Activated naive CD8-positive, alpha-beta T cell treated with anti-CD3 and anti-CD28 coated beads for 36 hours (primary cell): ENCODE results near the gene HECTD1. TPM values are rescaled to one million over a fixed set of nuclear protein-coding genes. Genes with fewer than 3 reads are reported as not detected.

Experiments used
- DNase-seq: peaks from one replicate; pipeline ENCODE4 v3.0.0; 2021
- H3K27ac Mint-ChIP-seq: one replicate; pipeline ENCODE4 v1.8.0; 2022; ENCODE audit warnings: mild to moderate bottlenecking, moderate library complexity, mixed read lengths
- H3K27me3 Mint-ChIP-seq: one replicate; pipeline ENCODE4 v1.8.0; 2022; ENCODE audit warnings: mild to moderate bottlenecking, mixed read lengths
- H3K36me3 Mint-ChIP-seq: one replicate; pipeline ENCODE4 v1.8.0; 2021; ENCODE audit warnings: mild to moderate bottlenecking, mixed read lengths
- H3K4me1 Mint-ChIP-seq: one replicate; pipeline ENCODE4 v1.8.0; 2021; ENCODE audit warnings: mixed read lengths
- H3K4me3 Mint-ChIP-seq: one replicate; pipeline ENCODE4 v1.8.0; 2022; ENCODE audit warnings: mild to moderate bottlenecking, moderate library complexity, mixed read lengths
- H3K9me3 Mint-ChIP-seq: one replicate; pipeline ENCODE4 v1.8.0; 2022; ENCODE audit warnings: mixed read lengths
- total RNA-seq, 2 experiments: library from RNA; stranded (reverse); gene quantifications; one replicate each; pipeline ENCODE4 v1.2.3, GENCODE V29; 2021

HECTD1 gene
- total RNA-seq, 2 experiments from 2014 or later = 78.6 to 89.2 TPM

GRCh38 chr14:31161274-31161673 lies 46.3 kb downstream of the HECTD1 start:
- Mint-ChIP-seq H3K27me3 (no peaks in the 10 kb centered on the region), H3K9me3 (no peaks in the 10 kb centered on the region), H3K4me1 (no peaks in the 10 kb centered on the region), H3K36me3 (peaks cover 12% of the 10 kb centered on the region), H3K4me3 (no peak overlapping the region), H3K27ac (no peak overlapping the region)
- no peak for DNase-seq

GRCh38 chr14:31159682-31160296 lies 47.8 kb downstream of the HECTD1 start:
- no peaks in the 10 kb centered on the region for H3K9me3 Mint-ChIP-seq
- H3K27ac Mint-ChIP-seq = no peak overlapping the region
- H3K4me1 Mint-ChIP-seq = no peaks in the 10 kb centered on the region
- peaks cover 14% of the 10 kb centered on the region for H3K36me3 Mint-ChIP-seq
- DNase-seq = no peak
- H3K4me3 Mint-ChIP-seq = no peak overlapping the region
- H3K27me3 Mint-ChIP-seq = no peaks in the 10 kb centered on the region

DNA sequence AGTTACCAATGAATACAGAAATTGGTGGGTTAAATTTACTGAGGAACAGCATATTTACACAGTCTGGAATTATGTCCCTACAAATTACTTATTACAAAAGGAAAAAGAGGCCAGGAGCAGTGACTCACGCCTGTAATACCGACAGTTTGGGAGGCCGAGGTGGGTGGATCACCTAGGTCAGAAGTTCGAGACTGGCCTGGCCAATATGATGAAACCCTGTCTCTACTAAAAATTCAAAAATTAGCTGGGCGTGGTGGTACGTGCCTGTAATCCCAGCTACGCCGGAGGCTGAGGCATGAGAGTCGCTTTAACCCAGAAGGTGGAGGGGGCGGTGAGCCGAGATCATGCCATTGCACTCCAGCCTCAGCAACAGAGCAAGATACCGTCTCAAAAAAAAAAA lies 52.6 kb downstream of the HECTD1 start:
- DNase-seq = no peak
- Mint-ChIP-seq H3K36me3 (peaks cover 18% of the 10 kb centered on the region), H3K27ac (no peak overlapping the region), H3K4me3 (no peak overlapping the region), H3K9me3 (no peaks in the 10 kb centered on the region), H3K4me1 (no peaks in the 10 kb centered on the region), H3K27me3 (no peaks in the 10 kb centered on the region)

GRCh38 chr14:31142455-31143087 lies 65.0 kb downstream of the HECTD1 start:
- Mint-ChIP-seq H3K4me3 (no peak overlapping the region), H3K27ac (no peak overlapping the region), H3K36me3 (peaks cover 8% of the 10 kb centered on the region), H3K9me3 (no peaks in the 10 kb centered on the region), H3K27me3 (no peaks in the 10 kb centered on the region), H3K4me1 (no peaks in the 10 kb centered on the region)
- no peak for DNase-seq

DNA sequence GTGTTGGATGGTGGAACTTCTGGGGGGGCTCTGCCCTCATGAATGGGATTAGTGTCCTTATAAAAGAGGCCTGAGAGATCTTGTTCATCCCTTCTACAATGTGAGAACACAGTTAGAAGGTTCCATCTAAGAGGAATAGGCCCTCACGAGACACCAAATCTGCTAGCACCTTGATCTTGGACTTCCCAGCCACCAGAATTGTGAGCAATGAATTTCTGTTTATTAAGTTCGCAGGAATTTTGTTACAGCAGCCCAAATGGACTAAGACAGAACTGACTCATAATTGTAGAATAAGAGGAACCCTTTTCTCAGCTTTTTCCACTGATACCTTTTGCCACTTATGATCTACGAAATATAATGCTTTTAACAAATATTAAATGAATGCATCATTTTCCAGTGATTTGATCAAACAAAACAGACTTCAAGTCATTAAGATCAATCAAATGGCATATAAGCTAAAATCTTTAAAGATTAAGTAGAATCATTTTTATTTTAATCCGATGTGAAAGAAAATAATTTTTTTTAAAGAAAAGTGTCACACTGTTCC lies 68.2 kb downstream of the HECTD1 start:
- no peaks in the 10 kb centered on the region for H3K9me3 Mint-ChIP-seq
- no peak overlapping the region for H3K4me3 Mint-ChIP-seq
- H3K27me3 Mint-ChIP-seq = no peaks in the 10 kb centered on the region
- no peaks in the 10 kb centered on the region for H3K4me1 Mint-ChIP-seq
- H3K36me3 Mint-ChIP-seq = peaks cover 7% of the 10 kb centered on the region
- DNase-seq = no peak
- no peak overlapping the region for H3K27ac Mint-ChIP-seq

GRCh38 chr14:31138301-31138700 lies 69.3 kb downstream of the HECTD1 start:
- Mint-ChIP-seq H3K36me3 (peaks cover 7% of the 10 kb centered on the region), H3K27me3 (no peaks in the 10 kb centered on the region), H3K4me3 (no peak overlapping the region), H3K4me1 (no peaks in the 10 kb centered on the region), H3K27ac (no peak overlapping the region), H3K9me3 (no peaks in the 10 kb centered on the region)
- no peak for DNase-seq

- no peaks in the 10 kb centered on the region for H3K27me3 Mint-ChIP-seq
- no peaks in the 10 kb centered on the region for H3K9me3 Mint-ChIP-seq
- H3K4me1 Mint-ChIP-seq = no peaks in the 10 kb centered on the region
- H3K27ac Mint-ChIP-seq = no peak overlapping the region
- no peak overlapping the region for H3K4me3 Mint-ChIP-seq
- peaks cover 7% of the 10 kb centered on the region for H3K36me3 Mint-ChIP-seq
- no peak for DNase-seq
These were observed 70.2 kb downstream of the HECTD1 start for GRCh38 chr14:31137214-31137889.

DNA sequence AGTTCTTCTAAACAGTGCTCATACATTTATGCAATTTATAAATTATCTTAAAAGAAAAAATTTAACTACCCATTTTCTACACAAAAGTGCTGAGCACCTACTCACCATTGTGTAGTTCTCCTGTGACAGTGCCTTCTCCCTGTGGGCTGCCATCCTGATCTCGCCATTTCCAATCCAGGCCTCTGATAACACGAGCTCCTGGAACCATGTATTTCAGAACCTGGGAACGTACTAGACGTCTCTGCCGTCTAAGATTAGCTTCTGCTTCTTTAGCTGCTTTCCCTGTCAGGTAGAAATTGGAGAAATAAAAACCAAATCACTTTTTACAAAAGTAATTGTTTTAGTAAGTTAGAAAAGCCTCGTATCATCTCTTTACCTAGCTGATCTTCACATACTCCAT lies 74.5 kb downstream of the HECTD1 start:
- H3K36me3 Mint-ChIP-seq = peaks cover 16% of the 10 kb centered on the region
- peaks cover 8% of the 10 kb centered on the region for H3K4me1 Mint-ChIP-seq
- no peaks in the 10 kb centered on the region for H3K27me3 Mint-ChIP-seq
- DNase-seq = no peak
- no peak overlapping the region for H3K4me3 Mint-ChIP-seq
- H3K9me3 Mint-ChIP-seq = no peaks in the 10 kb centered on the region
- H3K27ac Mint-ChIP-seq = no peak overlapping the region

- no peak for DNase-seq
- Mint-ChIP-seq H3K27me3 (no peaks in the 10 kb centered on the region), H3K36me3 (peaks cover 23% of the 10 kb centered on the region), H3K9me3 (no peaks in the 10 kb centered on the region), H3K4me1 (peaks cover 21% of the 10 kb centered on the region), H3K27ac (no peak overlapping the region), H3K4me3 (no peak overlapping the region)
These were observed 78.7 kb downstream of the HECTD1 start for GRCh38 chr14:31128601-31129526.

DNA sequence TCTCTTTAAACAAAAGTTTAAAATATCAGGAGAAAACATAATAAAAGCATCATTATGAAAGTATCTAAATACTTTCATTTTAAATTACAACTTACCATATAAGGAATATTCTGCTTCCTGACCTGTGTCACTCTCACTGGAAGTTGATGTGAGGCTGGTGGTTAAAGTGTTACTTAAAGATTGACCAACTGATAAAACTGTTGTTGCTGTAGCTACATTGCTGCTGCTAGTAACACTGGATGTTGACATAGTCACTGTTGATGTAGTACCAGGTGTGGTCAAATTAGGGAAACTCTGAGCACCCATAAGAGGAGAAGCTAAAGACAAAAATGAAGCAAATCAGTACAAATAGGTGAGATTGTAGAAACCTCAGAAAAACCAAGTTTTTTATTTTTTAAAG lies 79.9 kb downstream of the HECTD1 start:
- H3K4me1 Mint-ChIP-seq = peaks cover 30% of the 10 kb centered on the region
- H3K27ac Mint-ChIP-seq = no peak overlapping the region
- DNase-seq = no peak
- peaks cover 31% of the 10 kb centered on the region for H3K36me3 Mint-ChIP-seq
- H3K9me3 Mint-ChIP-seq = no peaks in the 10 kb centered on the region
- no peak overlapping the region for H3K4me3 Mint-ChIP-seq
- no peaks in the 10 kb centered on the region for H3K27me3 Mint-ChIP-seq

DNA sequence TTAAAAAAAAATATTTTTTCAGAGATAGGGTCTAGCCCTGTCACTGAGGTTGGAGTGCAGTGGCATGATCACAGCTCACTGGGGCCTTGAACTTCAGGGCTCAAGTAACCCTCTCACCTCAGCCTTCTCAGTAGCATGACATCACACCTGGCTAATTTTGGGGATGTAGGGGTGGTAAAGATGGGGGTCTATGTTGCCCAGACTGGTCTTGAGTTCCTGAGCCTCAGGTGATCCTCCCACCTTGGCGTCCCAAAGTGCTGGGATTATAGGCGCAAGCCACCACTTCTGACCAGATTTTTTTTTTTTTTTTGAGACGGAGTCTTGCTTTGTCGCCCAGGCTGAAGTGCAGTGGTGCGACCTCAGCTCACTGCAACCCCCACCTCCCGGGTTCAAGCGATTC lies 80.9 kb downstream of the HECTD1 start:
- no peak for DNase-seq
- H3K9me3 Mint-ChIP-seq = no peaks in the 10 kb centered on the region
- H3K4me3 Mint-ChIP-seq = no peak overlapping the region
- H3K4me1 Mint-ChIP-seq = peaks cover 30% of the 10 kb centered on the region
- peaks cover 37% of the 10 kb centered on the region for H3K36me3 Mint-ChIP-seq
- H3K27ac Mint-ChIP-seq = no peak overlapping the region
- H3K27me3 Mint-ChIP-seq = no peaks in the 10 kb centered on the region

- Mint-ChIP-seq H3K4me1 (peaks cover 31% of the 10 kb centered on the region), H3K36me3 (peaks cover 41% of the 10 kb centered on the region), H3K4me3 (no peak overlapping the region)
These were observed 82.4 kb downstream of the HECTD1 start for GRCh38 chr14:31125231-31125630.

DNA sequence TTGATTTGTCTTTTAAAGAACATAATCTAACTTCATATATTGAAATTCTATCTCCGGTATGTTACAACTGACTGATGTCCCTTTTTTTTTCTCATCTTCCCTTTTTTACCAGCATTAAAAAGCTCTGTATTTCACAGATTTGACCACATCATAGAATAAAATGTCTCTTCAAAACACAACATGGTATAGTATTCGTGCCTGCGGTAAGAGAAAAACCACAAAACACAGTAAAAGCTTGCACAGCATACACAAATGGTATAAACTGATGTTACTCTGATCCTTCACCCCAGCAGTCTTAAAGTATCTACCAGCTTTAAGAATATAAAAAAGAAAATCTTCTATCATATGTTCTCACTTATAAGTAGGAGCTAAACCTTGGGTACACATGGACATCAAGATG lies 83.4 kb downstream of the HECTD1 start:
- Mint-ChIP-seq H3K36me3 (peaks cover 44% of the 10 kb centered on the region), H3K27me3 (no peaks in the 10 kb centered on the region), H3K27ac (peak overlapping the region; percentile 73), H3K4me3 (no peak overlapping the region), H3K4me1 (peaks cover 30% of the 10 kb centered on the region), H3K9me3 (no peaks in the 10 kb centered on the region)
- no peak for DNase-seq

More at GRCh38 chr14:31125231-31125630, 82.4 kb downstream of the HECTD1 start:
- Mint-ChIP-seq H3K9me3 (no peaks in the 10 kb centered on the region), H3K27me3 (no peaks in the 10 kb centered on the region), H3K27ac (no peak overlapping the region)
- DNase-seq = no peak

GRCh38 chr14:31122921-31123320 lies 84.7 kb downstream of the HECTD1 start:
- H3K4me3 Mint-ChIP-seq = no peak overlapping the region
- peaks cover 22% of the 10 kb centered on the region for H3K4me1 Mint-ChIP-seq
- H3K36me3 Mint-ChIP-seq = peaks cover 35% of the 10 kb centered on the region
- H3K27ac Mint-ChIP-seq = no peak overlapping the region
- no peaks in the 10 kb centered on the region for H3K9me3 Mint-ChIP-seq
- no peak for DNase-seq
- no peaks in the 10 kb centered on the region for H3K27me3 Mint-ChIP-seq
